Left kidney (tissue), 2 donors: ENCODE measurements around the gene CRHBP. TPM values are rescaled to one million over a fixed set of nuclear protein-coding genes. Genes with fewer than 3 reads are reported as not detected.
"Not testable (repeated sequence)": the region's sequence is repeated elsewhere in the genome, so short reads cannot be mapped to it uniquely, and the experiment has no call there.

Experiments
- DNase-seq: peaks from one replicate; pipeline ENCODE4 v3.0.0-alpha.2; 2013
- polyA plus RNA-seq: library from polyadenylated mRNA; unstranded; fragments of 120-200 nt; gene quantifications from one replicate; pipeline ENCODE4 v1.2.1, GENCODE V29; 2013; ENCODE audit not compliant: insufficient read length

The CRHBP gene
- polyA plus RNA-seq, 1 donor = 24.2 TPM

DNA sequence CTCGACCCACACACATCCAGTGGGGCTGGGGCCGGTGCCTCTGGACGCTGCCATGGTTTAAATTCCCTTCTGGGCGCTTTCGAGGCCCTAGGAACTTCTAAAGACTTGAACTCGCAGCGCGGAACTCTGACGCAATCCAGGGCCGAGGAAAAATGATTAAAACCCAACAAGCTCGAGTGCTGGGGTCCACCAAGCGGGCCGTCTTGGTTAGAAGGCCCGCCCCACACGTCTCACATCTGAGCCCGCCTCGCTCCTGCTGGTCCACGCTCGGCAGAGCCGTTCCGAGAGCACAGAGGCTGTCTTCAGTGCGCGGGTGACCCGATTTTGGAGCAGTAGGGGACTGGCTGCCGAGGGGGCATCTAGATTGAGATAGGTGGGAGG lies 1.5 kb downstream of the CRHBP start:
- DNase-seq = no peak

DNA sequence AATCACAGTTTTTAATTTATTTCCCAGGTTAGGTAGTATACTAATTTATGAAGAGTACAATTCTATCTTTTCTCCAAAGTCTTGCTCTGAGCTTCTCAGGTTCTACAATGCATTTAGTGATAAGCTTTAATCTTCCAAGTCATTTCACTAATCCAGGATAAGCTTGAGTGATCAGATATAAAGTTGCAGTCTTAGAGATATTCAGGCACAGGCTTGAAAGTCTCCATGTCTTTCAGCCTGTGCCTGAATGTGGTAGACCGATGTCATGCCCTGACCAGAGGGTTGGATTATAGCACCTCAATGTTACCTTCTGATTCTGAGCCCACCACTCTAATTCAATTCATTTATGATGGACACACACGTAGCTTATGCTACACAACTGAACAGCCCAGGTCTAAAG lies 3.2 kb downstream of the CRHBP start:
- DNase-seq = no peak

DNA sequence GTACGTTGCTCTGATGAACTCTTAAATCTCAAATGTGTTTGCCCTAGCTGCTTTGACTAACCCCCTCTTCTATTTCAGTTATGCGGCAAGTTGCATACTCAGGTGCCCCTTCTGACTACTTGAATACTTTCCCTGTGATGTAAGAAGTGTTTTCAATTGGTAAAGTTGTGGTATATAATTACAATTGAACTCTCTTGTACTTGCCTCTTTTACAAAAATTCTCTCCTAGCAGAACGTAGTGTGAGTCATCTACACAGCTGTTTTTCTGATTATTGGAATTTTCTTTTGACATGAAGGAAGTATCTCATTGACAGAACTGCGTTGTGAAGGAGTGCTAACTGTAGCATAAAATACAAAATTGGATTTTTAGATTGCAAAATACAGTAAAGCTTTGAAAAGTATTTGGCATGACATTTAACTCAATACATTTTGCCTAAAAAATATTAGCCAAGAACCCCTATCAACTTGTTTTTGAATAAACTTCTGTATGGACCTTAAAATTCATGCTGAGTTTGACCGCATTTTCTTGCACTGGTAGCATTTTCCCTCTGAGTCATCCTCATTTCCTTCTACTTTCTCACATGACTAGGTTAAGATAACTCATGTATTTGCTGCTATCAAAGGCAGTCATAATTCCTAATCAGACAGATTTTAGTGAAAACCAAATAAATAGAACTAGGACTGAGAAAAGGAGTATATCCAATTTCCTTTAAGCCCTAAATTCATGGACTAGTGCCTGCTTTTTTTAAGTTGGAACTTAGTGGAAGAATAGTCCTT lies 6.3 kb downstream of the CRHBP start:
- no peak for DNase-seq

DNA sequence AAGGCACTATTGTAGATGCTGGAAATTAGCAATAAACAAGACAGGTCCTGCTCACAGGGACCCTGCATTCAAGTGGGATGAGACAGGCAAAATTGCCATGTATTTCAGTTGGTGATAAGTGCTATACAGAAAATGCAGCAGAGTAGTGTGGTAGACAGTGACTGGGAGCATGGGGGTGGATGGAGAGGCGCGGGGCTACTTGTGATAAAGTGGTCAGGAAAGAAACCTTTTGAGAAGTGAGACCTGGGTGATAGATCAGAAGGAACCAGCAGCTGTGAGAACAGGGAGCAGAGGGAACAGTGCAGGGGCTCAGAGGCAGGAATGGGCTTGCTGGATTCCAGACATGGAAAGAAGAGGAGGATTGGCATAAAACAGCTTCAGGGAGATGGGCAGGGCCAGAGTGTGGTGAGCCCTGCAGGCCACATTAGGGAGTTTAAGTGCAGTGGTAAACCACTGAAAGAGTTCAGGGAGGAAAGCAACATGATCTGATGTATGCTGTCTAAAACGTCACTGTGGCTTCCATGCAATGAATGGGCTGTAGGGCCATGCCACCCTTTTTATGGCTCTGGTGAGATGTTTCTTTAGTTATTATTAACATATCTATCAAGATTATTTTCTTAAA lies 7.3 kb downstream of the CRHBP start:
- DNase-seq = no peak

DNA sequence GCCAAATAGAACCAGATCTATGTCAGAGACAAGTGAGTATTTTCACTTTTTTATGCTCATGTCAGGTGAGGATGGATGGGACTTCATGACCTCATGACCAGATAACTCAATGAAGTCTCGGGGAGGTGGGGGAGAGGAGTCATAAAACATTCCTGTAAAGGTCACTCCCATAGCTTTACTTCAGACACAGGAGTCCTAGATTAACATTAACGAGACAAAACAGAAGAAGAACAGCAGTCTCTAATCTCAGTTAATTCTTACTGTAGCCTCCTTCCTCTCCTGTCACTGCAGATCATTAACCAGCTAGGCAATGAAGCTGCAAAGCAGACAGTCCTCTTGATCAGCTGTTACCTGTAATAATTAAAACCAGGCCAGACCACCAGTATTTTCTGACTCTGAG lies 11.2 kb downstream of the CRHBP start:
- peak; percentile 57 for DNase-seq

DNA sequence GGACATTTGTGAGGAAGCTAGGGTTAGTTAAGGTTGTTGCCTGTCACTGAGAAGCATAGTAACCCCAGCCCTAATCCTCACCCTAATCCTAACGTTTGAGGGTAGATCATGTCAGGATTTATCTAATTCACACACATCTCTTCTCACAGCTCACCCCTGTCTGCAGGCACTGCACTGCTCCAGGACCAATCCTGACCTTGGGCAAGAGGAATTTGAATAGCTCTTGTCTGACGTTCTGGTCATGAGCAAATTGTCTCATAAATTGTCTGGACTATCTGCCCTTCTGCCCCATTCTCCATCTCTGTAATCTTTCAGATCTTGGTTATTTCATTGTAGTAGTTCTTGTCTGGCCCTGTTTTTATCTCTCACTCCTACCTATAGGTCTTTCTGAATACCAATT lies 18.7 kb downstream of the CRHBP start:
- DNase-seq = no peak

DNA sequence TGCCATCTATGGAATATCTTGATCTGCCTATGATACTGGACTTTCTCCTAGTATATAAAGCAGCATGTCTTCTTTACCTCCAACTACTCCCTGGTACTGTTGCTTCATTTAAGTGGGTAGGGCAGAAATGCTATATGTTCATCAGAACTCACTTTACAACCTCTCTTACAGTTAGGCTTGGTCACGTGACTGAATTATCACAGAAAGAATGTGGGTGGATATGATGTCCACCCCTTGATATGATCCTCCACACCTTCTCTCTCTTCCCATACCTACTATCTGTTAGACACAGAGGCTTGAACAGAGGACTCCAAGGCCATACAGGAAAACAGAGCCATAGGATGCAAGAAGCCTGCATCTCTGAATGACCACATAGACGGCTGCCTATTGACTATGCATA lies 19.8 kb downstream of the CRHBP start:
- DNase-seq = no peak

DNA sequence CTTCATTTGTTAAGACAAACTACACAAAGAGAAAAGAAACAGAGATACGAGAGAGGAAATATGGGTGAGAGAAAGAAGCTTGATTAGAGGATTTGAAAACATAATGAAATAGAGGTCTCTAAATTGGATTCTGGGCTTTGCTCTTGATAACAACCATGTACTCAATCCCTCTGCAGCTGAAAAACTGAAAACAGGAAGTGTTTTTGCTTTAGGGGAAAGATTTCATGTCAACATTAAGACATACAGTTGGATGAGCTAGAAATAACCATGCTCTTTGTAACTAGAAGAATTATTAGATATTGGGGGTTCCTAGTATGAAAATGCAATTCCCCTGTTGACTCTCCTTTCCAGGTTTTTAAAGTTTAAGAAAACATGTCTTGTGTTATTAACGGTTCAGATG lies 21.9 kb downstream of the CRHBP start:
- no peak for DNase-seq

DNA sequence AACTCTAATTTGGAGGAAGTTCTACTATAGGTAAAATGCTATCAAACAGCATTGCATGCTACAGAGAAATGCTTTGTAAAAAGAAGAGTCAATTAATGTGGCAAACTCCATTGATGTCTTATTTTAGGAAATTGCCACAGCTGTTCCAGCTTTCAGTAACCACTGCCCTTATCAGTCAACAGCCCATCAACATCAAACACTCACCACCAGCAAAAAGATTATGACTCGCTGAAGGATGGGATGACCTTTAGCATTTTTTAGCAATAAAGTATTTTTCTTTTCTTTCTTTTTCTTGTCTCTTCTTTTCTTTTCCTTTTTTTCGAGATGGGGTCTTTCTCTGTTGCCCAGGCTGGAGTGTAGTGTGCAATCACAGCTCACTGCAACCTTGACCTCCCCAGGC lies 26.0 kb downstream of the CRHBP start:
- DNase-seq = no peak

DNA sequence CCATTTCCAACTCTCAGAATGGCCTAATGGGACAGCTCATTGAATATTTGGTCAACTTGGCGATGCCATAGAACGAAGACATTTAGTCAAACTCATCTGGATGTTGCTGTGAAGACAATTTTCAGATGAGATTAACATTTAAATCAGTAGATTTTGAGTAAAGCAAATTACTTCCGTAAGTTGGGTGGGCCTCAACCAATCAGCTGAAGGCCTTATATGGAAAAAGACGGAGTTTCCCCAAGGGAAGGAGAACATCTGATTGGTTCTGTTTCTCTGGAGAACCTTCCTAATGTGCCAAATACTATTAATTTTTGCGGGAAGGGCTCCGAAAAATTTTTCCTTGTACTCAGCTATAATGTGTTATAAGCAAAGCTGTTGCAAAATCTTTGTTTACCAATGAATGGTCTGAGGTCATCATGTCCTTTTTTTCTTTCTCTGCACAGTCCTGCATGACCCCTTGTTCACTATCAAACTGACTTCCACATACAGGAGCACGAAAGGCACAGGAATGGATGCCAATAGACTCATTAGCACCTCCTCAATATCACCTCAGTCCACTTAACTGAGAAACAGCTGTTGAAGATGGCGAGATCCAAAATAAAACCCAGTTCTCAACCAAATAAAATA lies 27.8 kb downstream of the CRHBP start:
- no peak for DNase-seq

DNA sequence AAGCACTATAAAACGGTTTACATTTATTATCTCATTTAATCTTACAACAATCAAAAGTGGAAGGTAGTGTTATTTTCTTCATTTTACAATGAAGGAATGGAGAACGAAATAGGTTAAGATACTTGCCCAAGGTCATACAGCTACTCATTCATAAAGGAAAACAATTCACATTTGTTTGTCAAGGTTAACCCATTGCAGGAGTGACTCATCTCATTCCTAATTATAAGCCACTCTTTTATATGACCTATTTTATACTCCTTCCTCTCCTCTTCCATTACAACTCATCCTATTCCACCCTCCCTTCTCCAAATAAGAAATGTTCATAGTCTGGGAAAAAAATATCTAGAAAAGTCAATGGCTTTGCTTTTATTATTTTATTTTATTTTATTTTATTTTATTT lies 29.6 kb downstream of the CRHBP start:
- no peak for DNase-seq

DNA sequence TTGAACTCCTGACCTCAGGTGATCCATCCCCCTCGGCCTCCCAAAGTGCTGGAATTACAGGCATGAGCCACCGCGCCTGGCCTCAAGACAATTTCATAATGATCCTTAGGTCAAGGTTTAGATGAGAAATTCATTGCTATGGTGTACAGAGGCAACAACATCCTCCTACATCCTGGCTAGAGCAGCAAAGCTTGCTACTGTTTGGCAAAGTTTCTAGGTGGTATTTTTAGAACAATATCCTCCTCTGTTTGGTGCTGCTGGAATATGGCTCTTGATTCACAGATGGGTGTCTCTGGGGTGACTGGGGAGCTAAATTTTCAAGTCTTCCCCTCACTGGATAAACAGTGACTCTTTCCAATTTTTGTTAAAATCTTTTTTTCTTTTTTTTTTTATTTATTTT lies 30.6 kb downstream of the CRHBP start:
- DNase-seq = no peak

DNA sequence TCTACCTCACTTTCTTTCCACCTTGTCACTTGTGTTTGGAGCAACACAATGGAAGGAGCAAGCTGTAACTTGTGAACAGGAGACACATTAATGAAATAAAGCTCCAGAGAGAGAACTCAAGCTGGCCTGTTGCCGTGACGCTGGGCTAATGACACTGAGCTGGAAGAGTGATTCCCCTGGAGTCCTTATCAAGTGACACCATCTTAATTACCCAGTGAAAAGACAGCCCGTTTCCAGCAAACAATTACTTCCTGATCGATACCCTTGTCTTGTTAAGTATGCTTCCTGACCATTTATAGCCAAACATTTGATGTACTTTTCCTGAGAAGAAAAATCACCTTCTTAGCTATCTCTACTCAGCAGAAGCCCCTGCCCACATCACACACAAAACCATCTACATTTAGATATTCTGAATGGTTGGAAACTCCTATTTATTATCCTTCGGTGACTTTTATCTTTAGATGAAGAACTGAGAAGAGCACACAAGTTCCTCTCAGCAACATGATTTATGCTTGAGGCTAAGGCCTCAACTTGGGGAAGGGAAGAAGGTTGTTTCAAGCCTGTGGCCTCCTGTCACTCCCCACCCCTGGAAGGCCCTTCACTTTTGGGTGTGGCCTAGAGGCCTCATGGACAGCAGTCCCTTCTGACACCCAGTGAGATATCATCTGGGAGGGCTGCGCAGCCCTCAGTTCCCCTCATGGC lies 34.1 kb downstream of the CRHBP start:
- DNase-seq = no peak

DNA sequence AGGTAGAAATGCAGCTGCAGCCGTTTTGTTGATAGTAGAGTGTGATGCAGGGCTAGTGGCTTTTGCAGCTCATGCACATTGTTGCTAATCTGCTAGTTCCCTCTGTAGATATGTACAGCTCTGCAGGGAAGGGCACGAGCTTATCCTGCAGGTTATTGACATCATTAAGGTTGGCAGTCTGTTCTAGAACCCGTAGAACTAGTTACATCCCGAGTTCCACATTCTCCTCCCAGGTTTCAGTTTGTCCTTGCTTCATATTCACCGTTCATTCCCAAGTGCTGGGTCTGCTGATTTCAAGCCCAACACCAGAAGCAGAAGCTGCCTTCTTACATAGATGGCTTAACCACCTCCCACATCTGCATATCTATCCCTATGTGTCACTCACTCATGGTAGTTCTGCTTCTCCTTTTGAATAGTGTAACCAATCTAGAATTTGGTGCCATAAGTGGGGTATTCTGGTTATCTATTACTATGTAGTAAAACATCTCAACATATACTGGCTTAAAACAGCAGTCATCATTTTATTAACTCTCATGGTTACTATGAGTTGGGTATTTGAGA lies 38.1 kb downstream of the CRHBP start:
- no peak for DNase-seq

DNA sequence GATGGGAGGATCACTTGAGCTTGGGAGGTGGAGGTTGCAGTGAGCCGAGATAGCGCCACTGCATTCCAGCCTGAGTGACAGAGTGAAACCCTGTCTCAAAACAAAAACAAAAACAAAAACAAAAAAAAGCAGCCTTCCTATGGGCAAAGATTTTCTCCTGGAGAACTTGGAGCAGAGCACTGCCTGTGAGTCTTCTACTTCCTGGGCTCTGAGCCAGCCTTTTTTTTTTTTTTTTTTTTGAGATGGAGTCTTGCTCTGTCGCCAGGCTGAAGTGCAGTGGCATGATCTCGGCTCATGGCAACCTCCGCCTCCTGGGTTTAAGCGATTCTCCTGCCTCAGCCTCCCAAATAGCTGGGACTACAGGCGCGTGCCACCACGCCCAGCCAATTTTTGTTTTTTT lies 40.6 kb downstream of the CRHBP start:
- DNase-seq = not testable (repeated sequence)

DNA sequence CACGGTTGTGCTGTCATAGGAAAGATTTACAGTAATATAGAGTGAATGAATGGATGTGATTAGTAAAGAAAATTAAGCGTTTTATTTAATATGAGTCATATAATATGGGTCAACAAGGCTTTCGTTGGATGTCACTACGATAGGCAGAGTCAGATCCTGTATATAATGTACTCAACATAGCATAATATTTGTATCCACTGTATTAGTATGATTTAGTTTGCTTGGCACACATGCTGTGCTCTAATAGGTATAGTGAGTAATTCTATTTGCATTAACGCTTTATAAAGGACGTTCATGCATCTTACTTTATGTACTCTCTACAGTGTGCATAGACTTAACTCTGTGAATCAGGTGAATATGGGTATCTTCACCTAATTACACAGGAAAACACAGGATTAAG lies 41.5 kb downstream of the CRHBP start:
- no peak for DNase-seq

DNA sequence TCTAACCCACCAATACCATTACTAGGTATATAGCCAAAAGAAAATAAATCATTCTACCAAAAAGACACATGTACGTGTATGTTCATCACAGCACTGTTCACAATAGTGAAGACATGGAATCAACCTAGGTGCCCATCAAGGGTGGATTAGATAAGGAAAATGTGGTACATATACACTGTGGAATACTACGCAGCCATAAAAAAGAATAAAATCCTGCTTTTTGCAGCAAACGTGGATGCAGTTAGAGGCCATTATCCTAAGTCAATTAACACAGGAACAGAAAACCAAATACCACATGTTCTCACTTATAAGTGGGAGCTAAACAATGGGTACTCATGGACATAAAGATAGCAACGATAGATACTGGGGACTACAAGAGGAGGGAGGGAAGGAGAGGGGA lies 45.4 kb downstream of the CRHBP start:
- DNase-seq = not testable (repeated sequence)

DNA sequence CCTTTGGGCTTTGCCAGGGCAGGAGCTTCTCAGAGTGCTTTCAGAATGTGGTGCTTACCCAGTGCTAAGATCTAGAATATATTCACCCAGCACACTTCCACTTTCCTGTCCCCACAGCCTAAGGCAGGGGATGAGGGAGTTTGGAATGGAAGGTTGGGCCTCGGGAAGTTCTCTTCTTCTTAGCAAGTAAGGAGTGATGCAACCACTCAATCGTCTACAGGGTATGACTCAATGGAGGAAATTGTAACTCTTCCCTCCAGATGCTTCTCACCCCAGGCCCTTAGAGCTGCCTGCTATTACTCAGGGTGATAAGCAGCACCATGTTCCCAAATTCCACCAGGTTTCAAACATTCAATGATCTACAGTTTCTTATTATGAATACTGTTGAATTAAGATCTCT lies 46.6 kb downstream of the CRHBP start:
- DNase-seq = no peak

DNA sequence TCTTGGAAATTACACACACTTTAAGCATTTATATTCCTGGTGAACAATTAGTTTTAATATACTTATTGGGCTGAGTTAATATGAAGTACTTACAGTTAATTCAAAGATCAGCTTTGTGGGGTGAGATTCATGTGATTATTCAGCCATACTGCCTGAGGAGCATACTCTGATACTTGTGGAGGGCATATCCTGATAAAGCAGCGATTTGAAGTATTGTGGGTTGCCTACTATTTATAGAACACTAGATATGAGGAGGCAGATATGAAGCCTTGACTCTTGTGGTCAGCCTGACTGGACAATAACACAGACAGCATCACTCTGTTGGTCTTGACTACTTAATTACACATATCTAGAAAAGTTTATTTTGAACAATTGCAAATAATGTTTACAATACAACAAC lies 50.4 kb downstream of the CRHBP start:
- no peak for DNase-seq

DNA sequence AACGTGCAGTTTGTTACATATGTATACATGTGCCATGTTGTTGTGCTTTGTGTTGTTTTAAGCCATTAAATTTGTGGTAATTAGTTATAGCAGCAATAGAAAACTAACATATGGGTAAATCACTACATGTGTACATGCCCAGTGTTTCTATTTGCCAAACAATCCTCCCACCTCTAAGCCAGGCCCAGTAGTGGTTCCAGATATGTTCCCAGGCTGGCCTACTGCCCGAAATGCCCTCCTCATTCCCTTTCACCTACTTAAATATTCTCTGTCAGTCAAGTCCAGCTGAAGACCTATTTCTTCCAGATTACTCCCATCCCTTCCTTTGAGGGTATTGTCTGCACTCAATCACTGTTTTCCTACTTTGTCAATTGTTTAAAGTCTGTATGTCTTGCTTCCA lies 53.3 kb downstream of the CRHBP start:
- no peak for DNase-seq

DNA sequence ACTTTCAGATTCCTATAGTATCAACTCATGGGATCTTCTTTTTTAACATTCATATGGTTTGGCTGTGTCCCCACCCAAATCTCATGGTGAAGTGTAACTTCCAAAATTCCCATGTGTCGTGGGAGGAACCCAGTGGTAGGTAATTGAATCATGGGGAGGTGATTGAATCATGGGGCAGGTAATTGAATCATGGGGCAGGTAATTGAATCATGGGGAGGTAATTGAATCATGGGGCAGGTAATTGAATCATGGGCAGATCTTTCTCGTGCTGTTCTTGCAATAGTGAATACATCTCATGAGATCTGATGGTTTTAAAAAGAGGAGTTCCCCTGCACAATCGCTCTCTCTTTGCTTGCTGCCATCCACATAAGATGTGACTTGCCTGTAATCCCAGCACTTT lies 55.6 kb downstream of the CRHBP start:
- DNase-seq = no peak

DNA sequence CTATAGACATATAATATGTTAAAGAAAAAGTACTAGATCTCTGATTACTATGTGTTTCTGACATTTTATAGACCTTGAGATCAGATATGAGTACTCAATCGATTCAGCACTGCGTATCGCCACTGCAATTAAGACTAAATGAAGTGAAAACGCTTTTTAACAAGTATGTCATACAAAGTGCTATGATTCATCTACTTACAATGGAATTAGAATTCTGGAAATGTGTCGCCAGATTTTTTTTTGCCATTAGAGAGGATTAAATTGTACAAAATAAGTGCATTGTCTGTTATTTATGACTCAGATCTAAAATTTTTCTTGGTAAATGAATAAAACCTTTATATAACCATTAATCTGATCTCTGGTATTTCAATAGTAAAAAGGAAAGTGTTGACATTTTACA lies 57.4 kb downstream of the CRHBP start:
- no peak for DNase-seq

DNA sequence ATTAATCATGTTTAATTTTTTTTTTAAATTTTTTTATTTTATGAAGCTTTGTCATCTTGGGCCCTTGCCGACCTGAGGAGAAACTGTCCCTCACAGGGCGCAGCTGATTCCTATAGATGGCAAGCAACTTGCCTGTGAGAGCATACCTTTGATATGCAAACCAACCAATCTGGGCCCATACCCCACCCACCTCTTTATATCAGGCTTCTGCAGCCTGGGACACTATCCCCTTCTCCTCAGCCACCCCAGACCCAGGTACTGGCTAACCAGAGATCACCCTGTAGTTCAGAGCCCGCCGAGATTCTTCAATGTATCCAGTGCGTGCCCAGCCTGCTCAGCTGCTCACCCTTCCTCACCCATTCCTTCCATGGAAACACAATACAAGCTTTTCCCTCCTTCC lies 58.7 kb downstream of the CRHBP start:
- no peak for DNase-seq
